Measurements from ENCODE around the gene CFAP157. TPM values are rescaled to one million over a fixed set of nuclear protein-coding genes. Genes with fewer than 3 reads are reported as not detected.

CFAP157 gene
- total RNA-seq, 2 donors from 2014 or later = not detected

- ATAC-seq (no peak), DNase-seq (ENCODE audit: low spot score in 2 of 2) (no peak)
- no peaks in the 10 kb centered on the region for H3K36me3 Mint-ChIP-seq
- no peaks in the 10 kb centered on the region for H3K9me3 Mint-ChIP-seq
- H3K27ac Mint-ChIP-seq = peak overlapping the region in 1 of 2 donors; percentile 50
Measured at GRCh38 chr9:127686461-127687393, 20.1 kb upstream of the CFAP157 start.

GRCh38 chr9:127689329-127690000 is 17.3 kb upstream of the CFAP157 start:
- no peaks in the 10 kb centered on the region for H3K9me3 Mint-ChIP-seq
- no peak for ATAC-seq
- DNase-seq (ENCODE audit: low spot score in 2 of 2) = no peak
- no peak overlapping the region for H3K27ac Mint-ChIP-seq
- no peaks in the 10 kb centered on the region for H3K36me3 Mint-ChIP-seq

- H3K9me3 Mint-ChIP-seq = no peaks in the 10 kb centered on the region
- DNase-seq (ENCODE audit: low spot score in 2 of 2) (no peak), ATAC-seq (no peak)
- no peaks in the 10 kb centered on the region for H3K36me3 Mint-ChIP-seq
- H3K27ac Mint-ChIP-seq = peak overlapping the region in 1 of 2 donors; percentile 26
Measured at GRCh38 chr9:127690735-127691134, 16.1 kb upstream of the CFAP157 start.

GRCh38 chr9:127692071-127692470 is 14.7 kb upstream of the CFAP157 start:
- H3K36me3 Mint-ChIP-seq = no peaks in the 10 kb centered on the region
- ATAC-seq = no peak
- DNase-seq (ENCODE audit: low spot score in 2 of 2) = no peak
- no peaks in the 10 kb centered on the region for H3K9me3 Mint-ChIP-seq
- H3K27ac Mint-ChIP-seq = no peak overlapping the region

GRCh38 chr9:127693143-127693542 is 13.6 kb upstream of the CFAP157 start:
- Mint-ChIP-seq H3K36me3 (no peaks in the 10 kb centered on the region), H3K27ac (no peak overlapping the region), H3K9me3 (no peaks in the 10 kb centered on the region)
- no peak for ATAC-seq
- no peak for DNase-seq (ENCODE audit: low spot score in 2 of 2)

- Mint-ChIP-seq H3K36me3 (no peaks in the 10 kb centered on the region), H3K9me3 (no peaks in the 10 kb centered on the region), H3K27ac (no peak overlapping the region)
- ATAC-seq (no peak), DNase-seq (ENCODE audit: low spot score in 2 of 2) (no peak)
Measured at GRCh38 chr9:127693697-127694096, 13.1 kb upstream of the CFAP157 start.

GRCh38 chr9:127694890-127695720 is 11.7 kb upstream of the CFAP157 start:
- ATAC-seq = no peak
- peak overlapping the region in 1 of 2 donors; percentile 12 for H3K27ac Mint-ChIP-seq

GRCh38 chr9:127697575-127697974 is 9.2 kb upstream of the CFAP157 start:
- Mint-ChIP-seq H3K36me3 (no peaks in the 10 kb centered on the region), H3K9me3 (no peaks in the 10 kb centered on the region), H3K27ac (no peak overlapping the region)
- DNase-seq (ENCODE audit: low spot score in 2 of 2) (no peak), ATAC-seq (no peak)

More at GRCh38 chr9:127694890-127695720, 11.7 kb upstream of the CFAP157 start:
- Mint-ChIP-seq H3K9me3 (no peaks in the 10 kb centered on the region), H3K36me3 (no peaks in the 10 kb centered on the region)
- DNase-seq (ENCODE audit: low spot score in 2 of 2) = no peak

GRCh38 chr9:127698386-127698785 is 8.4 kb upstream of the CFAP157 start:
- Mint-ChIP-seq H3K27ac (no peak overlapping the region), H3K9me3 (no peaks in the 10 kb centered on the region), H3K36me3 (no peaks in the 10 kb centered on the region)
- DNase-seq (ENCODE audit: low spot score in 2 of 2) (no peak), ATAC-seq (no peak)

GRCh38 chr9:127698985-127699670 is 7.7 kb upstream of the CFAP157 start:
- H3K9me3 Mint-ChIP-seq = no peaks in the 10 kb centered on the region
- DNase-seq (ENCODE audit: low spot score in 2 of 2) (peak; percentile 86 to 93), ATAC-seq (peak; percentile 99 to 100)
- H3K27ac Mint-ChIP-seq = peak overlapping the region; percentile 39 to 87
- no peaks in the 10 kb centered on the region for H3K36me3 Mint-ChIP-seq

GRCh38 chr9:127700140-127700539 is 6.6 kb upstream of the CFAP157 start:
- DNase-seq (ENCODE audit: low spot score in 2 of 2) (no peak), ATAC-seq (no peak)
- Mint-ChIP-seq H3K27ac (peak overlapping the region in 1 of 2 donors; percentile 87), H3K9me3 (no peaks in the 10 kb centered on the region), H3K36me3 (no peaks in the 10 kb centered on the region)

- DNase-seq (ENCODE audit: low spot score in 2 of 2) = no peak
- no peak for ATAC-seq
- no peaks in the 10 kb centered on the region for H3K36me3 Mint-ChIP-seq
- H3K9me3 Mint-ChIP-seq = no peaks in the 10 kb centered on the region
- peak overlapping the region; percentile 3 to 87 for H3K27ac Mint-ChIP-seq
Measured at GRCh38 chr9:127700594-127701255, 6.1 kb upstream of the CFAP157 start.

- no peaks in the 10 kb centered on the region for H3K9me3 Mint-ChIP-seq
- peaks cover 0 to under 1% of the 10 kb centered on the region in 2 donors for H3K36me3 Mint-ChIP-seq
- no peak overlapping the region for H3K27ac Mint-ChIP-seq
- DNase-seq (ENCODE audit: low spot score in 2 of 2) (no peak), ATAC-seq (no peak)
Measured at GRCh38 chr9:127703289-127703946, 3.4 kb upstream of the CFAP157 start.

- Mint-ChIP-seq H3K9me3 (no peaks in the 10 kb centered on the region), H3K36me3 (peaks cover 0 to 11% of the 10 kb centered on the region in 2 donors), H3K27ac (no peak overlapping the region)
- DNase-seq (ENCODE audit: low spot score in 2 of 2) = no peak
- no peak for ATAC-seq
Measured at GRCh38 chr9:127705577-127706379, 1.0 kb upstream of the CFAP157 start.

- no peaks in the 10 kb centered on the region for H3K9me3 Mint-ChIP-seq
- peaks cover 0 to 11% of the 10 kb centered on the region in 2 donors for H3K36me3 Mint-ChIP-seq
- no peak overlapping the region for H3K27ac Mint-ChIP-seq
- ATAC-seq (peak; percentile 61 to 89), DNase-seq (ENCODE audit: low spot score in 2 of 2) (no peak)
Measured at GRCh38 chr9:127707766-127708165, 978 bp downstream of the CFAP157 start.

Measured in activated naive CD4-positive, alpha-beta T cell treated with anti-CD3 and anti-CD28 coated beads, Interleukin-2, amount 50 U/mL, for 72 hours (primary cell).